ENCODE data around the gene PIP5K1B. TPM values are rescaled to one million over a fixed set of nuclear protein-coding genes. Genes with fewer than 3 reads are reported as not detected.
"Not testable (repeated sequence)": the region's sequence is repeated elsewhere in the genome, so short reads cannot be mapped to it uniquely, and the experiment has no call there.

Gene PIP5K1B
- polyA plus RNA-seq, 6 donors from 2014 or later, result 6.6 to 16.6 (median 9.3) TPM

- Mint-ChIP-seq H3K4me1 (peaks cover 0 to 20% (median 15%) of the 10 kb centered on the region in 3 donors), H3K4me3 (peak overlapping the region in 1 of 8 donors; percentile 7), H3K27ac (no peak overlapping the region), H3K9me3 (peaks cover 0 to 7% (median 0%) of the 10 kb centered on the region in 7 donors), H3K27me3 (peaks cover 0 to 7% (median 4%) of the 10 kb centered on the region in 3 donors), H3K36me3 (peaks cover 0 to 7% of the 10 kb centered on the region in 2 donors)
- DNase-seq (no peak), ATAC-seq (ENCODE audit: low read depth in 2 of 2) (no peak)
These were observed 7.2 kb upstream of the PIP5K1B start for GRCh38 chr9:68697851-68698250.

- peaks cover 0 to 7% (median 0%) of the 10 kb centered on the region in 7 donors for H3K9me3 Mint-ChIP-seq
- no peak overlapping the region for H3K4me3 Mint-ChIP-seq
- no peak overlapping the region for H3K27ac Mint-ChIP-seq
- peaks cover 0 to 7% (median 4%) of the 10 kb centered on the region in 3 donors for H3K27me3 Mint-ChIP-seq
- ATAC-seq (ENCODE audit: low read depth in 2 of 2), result no peak
- no peak for DNase-seq
- H3K4me1 Mint-ChIP-seq, result peaks cover 1 to 23% (median 9%) of the 10 kb centered on the region in 3 donors
- H3K36me3 Mint-ChIP-seq, result peaks cover 0 to 7% of the 10 kb centered on the region in 2 donors
These were observed 6.0 kb upstream of the PIP5K1B start for GRCh38 chr9:68698943-68699509.

GRCh38 chr9:68699625-68700024 lies 5.4 kb upstream of the PIP5K1B start:
- DNase-seq; H3K36me3 Mint-ChIP-seq; H3K27me3 Mint-ChIP-seq; H3K9me3 Mint-ChIP-seq; ATAC-seq (ENCODE audit: low read depth in 2 of 2); H3K27ac Mint-ChIP-seq; H3K4me3 Mint-ChIP-seq: not testable (repeated sequence)
- peaks cover 7 to 29% (median 15%) of the 10 kb centered on the region in 3 donors for H3K4me1 Mint-ChIP-seq

- DNase-seq (no peak), ATAC-seq (ENCODE audit: low read depth in 2 of 2) (no peak)
- Mint-ChIP-seq H3K27me3 (peaks cover 0 to 1% (median under 1%) of the 10 kb centered on the region in 3 donors), H3K4me1 (peaks cover 19 to 44% (median 33%) of the 10 kb centered on the region in 3 donors), H3K9me3 (no peaks in the 10 kb centered on the region), H3K27ac (no peak overlapping the region), H3K36me3 (no peaks in the 10 kb centered on the region), H3K4me3 (no peak overlapping the region)
These were observed 2.5 kb upstream of the PIP5K1B start for GRCh38 chr9:68702493-68702892.

- no peak for DNase-seq
- Mint-ChIP-seq H3K4me3 (peak overlapping the region in 6 of 8 donors; percentile 87 to 97 (median 90)), H3K9me3 (no peaks in the 10 kb centered on the region), H3K27ac (no peak overlapping the region), H3K4me1 (peaks cover 31 to 47% (median 44%) of the 10 kb centered on the region in 3 donors), H3K36me3 (no peaks in the 10 kb centered on the region), H3K27me3 (no peaks in the 10 kb centered on the region)
- no peak for ATAC-seq (ENCODE audit: low read depth in 2 of 2)
These were observed 1.4 kb upstream of the PIP5K1B start for GRCh38 chr9:68703672-68704071.

- Mint-ChIP-seq H3K36me3 (no peaks in the 10 kb centered on the region), H3K27ac (peak overlapping the region; percentile 15 to 88 (median 76)), H3K4me1 (peaks cover 39 to 48% (median 45%) of the 10 kb centered on the region in 3 donors), H3K4me3 (peak overlapping the region; percentile 87 to 98 (median 90)), H3K9me3 (no peaks in the 10 kb centered on the region), H3K27me3 (no peaks in the 10 kb centered on the region)
- ATAC-seq (ENCODE audit: low read depth in 2 of 2), result no peak
- DNase-seq, result no peak
These were observed 584 bp upstream of the PIP5K1B start for GRCh38 chr9:68704498-68704813.

GRCh38 chr9:68705531-68706362 lies 707 bp downstream of the PIP5K1B start:
- no peaks in the 10 kb centered on the region for H3K27me3 Mint-ChIP-seq
- peak overlapping the region; percentile 41 to 98 (median 94) for H3K27ac Mint-ChIP-seq

GRCh38 chr9:68706363-68707201 lies 1.5 kb downstream of the PIP5K1B start:
- H3K36me3 Mint-ChIP-seq, result no peaks in the 10 kb centered on the region
- H3K4me1 Mint-ChIP-seq, result peaks cover 50 to 63% (median 57%) of the 10 kb centered on the region in 3 donors
- ATAC-seq (ENCODE audit: low read depth in 2 of 2) (peak; percentile 23 to 27), DNase-seq (peak; percentile 44)
- H3K27ac Mint-ChIP-seq, result peak overlapping the region; percentile 41 to 98 (median 94)
- peak overlapping the region; percentile 84 to 99 (median 95) for H3K4me3 Mint-ChIP-seq
- no peaks in the 10 kb centered on the region for H3K9me3 Mint-ChIP-seq
- H3K27me3 Mint-ChIP-seq, result no peaks in the 10 kb centered on the region

More at GRCh38 chr9:68705531-68706362, 707 bp downstream of the PIP5K1B start:
- H3K9me3 Mint-ChIP-seq, result no peaks in the 10 kb centered on the region
- ATAC-seq (ENCODE audit: low read depth in 2 of 2) (peak; percentile 18), DNase-seq (peak; percentile 58)
- no peaks in the 10 kb centered on the region for H3K36me3 Mint-ChIP-seq
- peak overlapping the region; percentile 84 to 99 (median 95) for H3K4me3 Mint-ChIP-seq
- peaks cover 46 to 61% (median 53%) of the 10 kb centered on the region in 3 donors for H3K4me1 Mint-ChIP-seq

GRCh38 chr9:68707801-68708488 lies 2.9 kb downstream of the PIP5K1B start:
- DNase-seq, result no peak
- ATAC-seq (ENCODE audit: low read depth in 2 of 2), result no peak
- no peaks in the 10 kb centered on the region for H3K27me3 Mint-ChIP-seq
- H3K9me3 Mint-ChIP-seq, result no peaks in the 10 kb centered on the region
- H3K4me3 Mint-ChIP-seq, result peak overlapping the region in 7 of 8 donors; percentile 45 to 97 (median 84)
- H3K36me3 Mint-ChIP-seq, result no peaks in the 10 kb centered on the region
- H3K4me1 Mint-ChIP-seq, result peaks cover 50 to 69% (median 64%) of the 10 kb centered on the region in 3 donors
- peak overlapping the region in 3 of 6 donors; percentile 47 to 82 (median 68) for H3K27ac Mint-ChIP-seq

GRCh38 chr9:68708513-68708912 lies 3.5 kb downstream of the PIP5K1B start:
- Mint-ChIP-seq H3K4me1 (peaks cover 50 to 69% (median 68%) of the 10 kb centered on the region in 3 donors), H3K9me3 (no peaks in the 10 kb centered on the region), H3K36me3 (no peaks in the 10 kb centered on the region), H3K27ac (peak overlapping the region in 2 of 6 donors; percentile 47 to 82), H3K4me3 (peak overlapping the region; percentile 26 to 88 (median 62)), H3K27me3 (no peaks in the 10 kb centered on the region)
- peak; percentile 51 for DNase-seq
- peak; percentile 13 to 15 for ATAC-seq (ENCODE audit: low read depth in 2 of 2)

- Mint-ChIP-seq H3K9me3 (no peaks in the 10 kb centered on the region), H3K27ac (peak overlapping the region in 3 of 6 donors; percentile 27 to 47 (median 40)), H3K4me3 (peak overlapping the region; percentile 9 to 73 (median 39)), H3K4me1 (peaks cover 47 to 72% (median 66%) of the 10 kb centered on the region in 3 donors), H3K36me3 (peaks cover 0 to 5% of the 10 kb centered on the region in 2 donors), H3K27me3 (no peaks in the 10 kb centered on the region)
- no peak for DNase-seq
- no peak for ATAC-seq (ENCODE audit: low read depth in 2 of 2)
These were observed 4.5 kb downstream of the PIP5K1B start for GRCh38 chr9:68709291-68710110.

GRCh38 chr9:68710111-68710471 lies 5.1 kb downstream of the PIP5K1B start:
- peaks cover 49 to 75% (median 70%) of the 10 kb centered on the region in 3 donors for H3K4me1 Mint-ChIP-seq
- no peaks in the 10 kb centered on the region for H3K27me3 Mint-ChIP-seq
- H3K27ac Mint-ChIP-seq, result no peak overlapping the region
- ATAC-seq (ENCODE audit: low read depth in 2 of 2) (no peak), DNase-seq (no peak)
- no peaks in the 10 kb centered on the region for H3K9me3 Mint-ChIP-seq
- peaks cover 0 to 11% of the 10 kb centered on the region in 2 donors for H3K36me3 Mint-ChIP-seq
- H3K4me3 Mint-ChIP-seq, result peak overlapping the region in 3 of 8 donors; percentile 33 to 73 (median 65)
